GM18951 (cell line): ENCODE data around the gene CCDC71.

Experiments
- POLR2A ChIP-seq: IDR thresholded peaks from 4 replicates; pipeline ENCODE4 v1.6.1; 2011; ENCODE audit warnings: mild to moderate bottlenecking; ENCODE audit not compliant: insufficient read length, insufficient read depth; ENCODE audit errors: extremely low read depth
- in situ Hi-C: fragments of 300-500 bp; cut with MboI; formaldehyde crosslinking; loops from one replicate; pipeline ENCODE4 v1.12.0; 2022; ENCODE audit warnings: low sequenced_read_pairs, mixed read lengths, inconsistent platforms; ENCODE audit not compliant: unreplicated experiment

The CCDC71 gene

GRCh38 chr3:49175530-49175929 is 9.4 kb upstream of the CCDC71 start:
- in situ Hi-C loops, result loop anchor here (10.0 kb wide), 1 partner anchor 269 kb away; no protein-coding TSS in a partner anchor
- TF ChIP-seq POLR2A, result no peak

DNA sequence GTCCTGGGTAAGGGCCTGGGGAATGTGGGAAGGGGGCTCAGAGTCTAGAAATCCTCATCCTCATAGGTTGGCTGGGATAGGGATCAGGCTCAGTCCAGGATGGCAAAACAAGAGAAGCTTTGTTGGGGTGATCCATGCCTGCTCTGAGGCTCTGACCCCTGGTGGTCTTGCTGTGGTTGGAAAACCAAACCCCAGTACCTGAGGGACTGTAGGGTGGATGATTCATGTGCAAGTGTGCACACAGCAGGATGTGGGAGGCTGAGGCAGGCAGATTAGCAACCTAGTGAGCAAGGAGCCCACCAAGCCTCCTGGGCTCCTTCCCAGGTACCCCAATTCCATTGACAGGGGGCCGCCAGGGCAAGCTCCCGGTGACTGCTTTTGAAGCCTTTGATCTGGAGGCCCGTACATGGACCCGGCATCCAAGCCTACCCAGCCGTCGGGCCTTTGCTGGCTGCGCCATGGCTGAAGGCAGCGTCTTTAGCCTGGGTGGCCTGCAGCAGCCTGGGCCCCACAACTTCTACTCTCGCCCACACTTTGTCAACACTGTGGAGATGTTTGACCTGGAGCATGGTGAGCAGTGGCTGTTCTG is 8.4 kb upstream of the CCDC71 start:
- no peak for TF ChIP-seq POLR2A
- in situ Hi-C loops, result loop anchor here (10.0 kb wide), 1 partner anchor 270 kb away; no protein-coding TSS in a partner anchor

DNA sequence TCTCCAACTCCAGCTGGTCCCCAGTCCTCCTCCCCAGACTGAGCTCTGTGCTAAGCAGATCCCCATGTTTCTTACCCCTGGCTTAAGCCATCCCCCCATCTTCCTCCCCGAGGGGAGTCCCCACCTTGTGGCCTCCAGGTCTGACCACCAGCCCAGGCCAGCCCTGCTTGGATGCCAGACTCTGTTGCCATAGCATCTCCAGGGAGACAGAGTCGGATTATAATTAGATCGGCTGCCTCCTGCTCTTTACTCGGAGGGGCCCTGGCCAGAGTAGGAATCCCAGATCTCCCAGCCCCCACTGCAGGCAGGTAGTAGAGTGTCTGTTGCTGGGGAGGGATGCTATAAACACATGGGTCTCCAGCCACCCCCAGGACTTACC is 7.7 kb upstream of the CCDC71 start:
- in situ Hi-C loops, result loop anchor here (10.0 kb wide), 1 partner anchor 271 kb away; no protein-coding TSS in a partner anchor

DNA sequence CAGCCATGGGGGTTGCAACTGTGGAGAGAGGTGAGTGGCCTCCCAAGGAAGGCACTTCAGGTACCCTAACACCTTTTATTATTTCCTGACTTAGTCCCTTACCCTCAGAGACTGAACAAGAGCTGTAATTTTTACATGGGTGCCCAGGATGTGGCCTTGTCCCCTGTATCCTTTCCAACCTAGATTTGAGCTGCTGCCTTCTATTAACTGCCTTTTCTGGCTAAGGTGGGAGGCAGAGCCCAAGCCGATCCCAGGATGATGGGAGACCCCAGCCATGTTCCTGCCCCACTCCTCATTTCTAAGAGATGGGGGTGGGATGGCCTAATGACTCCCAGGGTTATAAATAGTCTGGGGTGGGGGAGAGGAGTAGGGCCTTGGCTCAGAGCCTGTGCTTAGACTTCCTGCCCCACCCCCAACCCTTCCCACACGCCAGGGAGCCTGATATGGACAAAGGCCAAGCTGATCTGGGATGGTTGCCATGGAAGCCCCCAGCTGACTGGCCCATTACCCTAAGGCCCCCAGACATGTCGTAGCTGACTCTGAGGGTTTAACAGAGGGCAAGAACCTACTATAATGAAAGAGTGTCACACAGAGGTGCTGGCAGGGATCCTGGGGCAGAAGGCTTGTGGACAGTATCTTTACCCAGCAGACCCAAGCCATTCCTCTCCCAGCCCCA is 7.1 kb upstream of the CCDC71 start:
- no peak for TF ChIP-seq POLR2A
- in situ Hi-C loops, result loop anchor here (10.0 kb wide), 1 partner anchor 272 kb away; no protein-coding TSS in a partner anchor

More for the DNA sequence above, 7.7 kb upstream of the CCDC71 start:
- no peak for TF ChIP-seq POLR2A

DNA sequence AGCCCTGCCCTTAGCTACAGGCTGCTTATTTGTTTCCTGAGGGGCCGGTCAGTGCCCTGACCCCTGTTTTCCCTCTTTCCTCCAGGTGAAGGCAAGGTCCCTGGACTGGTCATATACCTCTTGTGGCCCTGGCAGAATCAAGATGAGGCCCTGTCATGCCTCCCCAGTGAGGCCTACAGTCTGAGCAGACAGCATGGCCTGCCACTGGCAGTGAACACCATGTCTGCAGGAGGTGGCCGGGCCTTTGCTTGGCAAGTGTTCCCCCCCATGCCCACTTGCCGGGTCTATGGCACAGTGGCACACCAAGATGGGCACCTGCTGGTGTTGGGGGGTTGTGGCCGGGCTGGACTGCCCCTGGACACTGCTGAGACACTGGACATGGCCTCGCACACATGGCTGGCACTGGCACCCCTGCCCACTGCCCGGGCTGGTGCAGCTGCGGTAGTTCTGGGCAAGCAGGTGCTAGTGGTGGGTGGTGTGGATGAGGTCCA is 6.5 kb upstream of the CCDC71 start:
- in situ Hi-C loops, result loop anchor here (10.0 kb wide), 1 partner anchor 272 kb away; no protein-coding TSS in a partner anchor

GRCh38 chr3:49171775-49172500 is 5.8 kb upstream of the CCDC71 start:
- in situ Hi-C loops, result loop anchor here (10.0 kb wide), 1 partner anchor 273 kb away; no protein-coding TSS in a partner anchor

More for the DNA sequence above, 6.5 kb upstream of the CCDC71 start:
- no peak for TF ChIP-seq POLR2A

GRCh38 chr3:49171119-49171774 is 5.1 kb upstream of the CCDC71 start, which contains the start of gene KLHDC8B:
Gene KLHDC8B, plus strand, starts transcription at chr3:49171598. Its CDS starts 1,172 bp downstream, at chr3:49172770.
- in situ Hi-C loops, result loop anchor here (10.0 kb wide), 1 partner anchor 274 kb away; no protein-coding TSS in a partner anchor
- no peak for TF ChIP-seq POLR2A

More at GRCh38 chr3:49171775-49172500, 5.8 kb upstream of the CCDC71 start:
- no peak for TF ChIP-seq POLR2A

DNA sequence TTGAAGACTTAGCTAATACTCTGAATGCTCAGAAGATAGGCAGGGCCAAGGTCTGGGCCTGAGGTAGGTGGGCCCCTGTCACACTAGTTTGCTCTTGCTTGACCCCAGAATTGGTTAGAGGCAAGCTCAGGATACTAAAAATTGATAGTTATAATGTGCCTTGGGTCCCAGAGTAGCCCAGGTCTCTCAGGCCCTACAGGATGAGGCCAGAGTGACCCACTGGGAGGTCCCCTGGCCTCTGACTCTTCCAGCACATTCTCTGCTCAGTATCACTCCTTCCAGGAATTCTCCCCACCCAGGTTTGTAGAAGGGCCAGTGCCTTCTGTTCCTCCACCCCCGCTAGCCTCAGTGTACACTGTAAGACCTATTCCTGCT is 4.6 kb upstream of the CCDC71 start:
- TF ChIP-seq POLR2A, result no peak
- in situ Hi-C loops, result loop anchor here (10.0 kb wide), 1 partner anchor 274 kb away; no protein-coding TSS in a partner anchor

DNA sequence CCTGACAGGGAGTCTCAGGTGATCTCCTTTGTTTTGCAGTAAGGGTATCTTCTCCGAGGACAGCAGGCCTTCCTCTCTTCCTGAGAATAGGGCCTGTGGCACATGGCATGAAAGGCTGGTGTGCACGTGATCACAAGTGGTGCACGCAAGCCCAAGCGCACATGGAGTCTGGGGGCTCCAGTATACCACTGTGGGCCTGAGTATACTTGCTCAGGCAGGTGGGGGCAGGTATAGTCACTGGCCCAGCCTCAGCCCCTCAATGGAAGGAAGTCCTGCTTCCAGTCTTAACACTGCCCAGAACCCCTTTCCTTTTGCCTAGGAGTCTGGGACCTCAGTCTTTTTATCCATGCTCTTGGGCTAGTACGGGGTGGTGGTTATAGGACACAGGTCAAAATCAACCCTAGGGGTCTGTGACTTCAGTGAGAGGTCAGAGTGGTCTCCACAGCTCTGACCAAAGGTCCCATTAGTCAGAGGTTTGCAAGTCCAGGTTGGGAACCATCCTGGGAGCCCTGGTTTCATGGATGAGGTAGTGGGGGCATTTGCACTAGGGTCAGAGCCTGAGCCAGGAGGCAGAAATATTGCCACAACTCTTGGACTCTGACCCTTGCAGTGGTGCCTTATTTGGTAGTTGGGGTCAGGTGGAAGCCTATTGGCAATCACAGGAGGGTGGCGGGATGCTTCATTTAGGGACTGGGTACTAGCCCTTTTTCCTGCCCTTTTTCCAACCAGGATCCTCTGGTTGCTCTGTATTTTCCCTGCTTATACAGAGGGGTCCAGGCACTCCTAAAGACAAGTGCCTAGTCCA is 823 bp upstream of the CCDC71 start:
- in situ Hi-C loops, result no loop called here
- TF ChIP-seq POLR2A, result no peak

DNA sequence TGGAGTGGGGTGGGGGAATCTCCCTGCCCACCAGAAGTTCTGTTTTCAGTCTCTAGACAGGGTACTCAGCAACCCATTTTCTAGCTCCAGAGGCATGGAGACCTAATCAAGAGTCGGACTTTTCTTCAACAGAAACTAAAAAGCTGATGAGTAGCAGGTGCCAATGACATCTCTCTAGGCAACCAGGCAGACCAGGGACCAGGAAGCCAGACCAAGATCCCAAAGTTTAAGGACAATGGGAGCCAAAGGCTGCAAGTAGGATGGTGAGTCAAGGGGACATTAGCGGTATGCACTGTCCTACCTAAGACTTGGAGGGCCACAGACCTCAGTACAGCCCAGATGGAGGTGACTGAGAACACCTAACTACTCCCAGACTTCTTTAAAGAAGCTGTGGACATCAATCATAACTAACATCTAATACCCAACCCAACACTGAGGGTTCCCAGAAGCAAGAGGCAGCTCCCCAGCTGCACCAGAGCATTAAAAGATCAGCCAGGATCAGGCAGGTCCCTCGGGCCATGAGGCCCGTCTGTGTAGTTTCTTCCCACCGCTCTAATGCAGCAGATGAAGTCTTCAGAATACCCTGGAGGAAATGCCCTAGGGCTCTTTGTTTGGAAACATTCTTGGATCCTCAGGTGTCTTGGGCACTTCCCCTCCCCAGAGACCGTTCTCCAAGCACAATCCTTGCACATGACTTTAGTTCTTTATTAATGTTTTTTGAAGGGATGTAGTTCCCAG is 979 bp downstream of the CCDC71 start:
- in situ Hi-C loops, result no loop called here
- no peak for TF ChIP-seq POLR2A

GRCh38 chr3:49163609-49164008 is 2.5 kb downstream of the CCDC71 start:
- TF ChIP-seq POLR2A, result no peak
- in situ Hi-C loops, result no loop called here
